NCI-H2107 treated with DMSO at 0.1 percent for 48 hours (cell line): ENCODE data around the gene SV2C.

Source experiments
- DNase-seq: peaks from one replicate; lab custom pipeline; 2025; ENCODE audit not compliant: unreplicated experiment; lab: John Stamatoyannopoulos, UW

SV2C gene

DNA sequence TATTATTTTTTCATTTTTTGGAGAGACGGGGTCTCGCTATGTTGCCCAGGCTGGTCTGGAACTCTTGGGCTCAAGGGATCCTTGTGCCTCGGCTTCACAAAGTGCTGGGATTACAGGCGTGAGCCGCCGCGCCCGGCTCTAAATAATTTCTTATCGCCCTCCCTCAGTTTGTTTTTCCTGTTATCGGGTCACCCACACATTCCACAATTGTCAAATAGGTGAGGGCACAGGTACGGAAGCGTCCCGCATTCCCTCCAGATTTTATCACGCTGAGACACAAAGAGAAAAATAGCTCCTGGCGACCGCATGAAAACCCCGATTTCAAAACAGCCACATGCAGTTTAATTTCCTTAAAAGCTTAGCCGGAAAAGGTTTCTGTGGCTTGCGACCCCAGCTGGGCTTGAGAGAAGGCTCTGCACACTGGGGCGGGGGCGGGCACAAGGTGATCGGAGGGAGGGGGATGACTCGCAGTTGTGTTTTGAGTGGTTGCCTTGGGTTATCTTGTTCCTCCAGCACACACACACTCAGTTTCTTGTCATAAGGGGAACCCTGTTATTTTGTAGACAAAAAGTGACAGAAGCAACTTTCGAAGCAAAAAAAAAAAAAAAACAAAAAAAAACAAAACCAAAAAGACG lies 319.2 kb downstream of the SV2C start:
- no peak for DNase-seq

DNA sequence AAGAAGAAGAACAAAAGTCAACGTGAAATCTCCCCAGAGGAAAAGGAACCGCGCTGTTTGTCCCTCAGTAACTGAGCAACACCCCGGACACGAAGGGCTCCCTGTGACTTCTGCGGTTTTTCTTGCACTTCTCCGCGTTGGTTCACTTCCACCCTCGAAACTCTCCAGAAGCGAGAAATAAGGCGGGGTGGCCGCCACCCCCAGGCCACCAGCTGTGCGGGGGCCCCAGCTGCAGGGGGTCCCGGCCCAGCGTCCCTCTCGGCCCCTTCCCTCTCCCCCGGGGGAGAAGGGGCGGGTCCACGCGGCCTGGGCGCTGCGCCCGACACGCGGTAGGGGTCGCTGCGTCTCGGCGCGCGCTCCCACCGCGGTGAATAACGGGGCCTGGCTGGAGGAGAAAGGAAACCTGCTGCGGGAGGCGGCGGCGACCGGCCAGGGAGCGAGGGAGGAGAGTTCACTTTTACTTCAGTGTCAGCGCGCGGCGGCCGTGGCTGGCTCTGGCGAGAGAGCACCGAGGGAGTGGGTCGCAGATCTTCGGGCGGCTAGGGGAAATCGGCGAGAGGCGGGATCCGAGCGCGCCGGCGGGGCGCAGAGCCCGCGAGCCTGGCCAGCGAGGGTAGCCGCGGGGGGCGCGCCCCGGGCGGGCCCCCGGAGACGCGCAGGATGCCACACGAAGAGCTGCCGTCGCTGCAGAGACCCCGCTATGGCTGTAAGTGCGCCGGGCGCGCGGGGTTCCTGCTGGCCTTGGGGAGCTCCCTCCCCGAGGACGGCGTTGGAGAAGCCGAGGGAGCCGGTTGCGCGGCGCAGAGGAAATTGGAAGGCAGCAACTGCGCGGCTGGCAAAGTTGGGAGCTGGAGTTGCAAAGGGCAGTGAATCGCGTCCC lies 319.9 kb downstream of the SV2C start, which contains the start of gene IQGAP2:
Gene IQGAP2 (plus strand): TSS at position 400 of the 880 bp plus-strand sequence. CDS start 261 bp downstream, at position 661.
- DNase-seq: no peak
